Endothelial cell of umbilical vein (primary cell): Measurements from ENCODE around the gene NSG2.

Experiments
- CTCF ChIP-seq, 2 donors: IDR thresholded peaks; 1 replicate in 1 of 2; 2 replicates in 1 of 2; pipeline ENCODE4 v1.5.1; 2011; ENCODE audit warnings: low read length in 2 of 2, mild to moderate bottlenecking in 2 of 2, moderate library complexity in 2 of 2, control low read depth in 1 of 2, inconsistent platforms in 1 of 2, low read depth in 1 of 2; ENCODE audit not compliant: insufficient read depth in 1 of 2; ENCODE audit errors: extremely low read depth in 1 of 2
- MAX ChIP-seq: IDR thresholded peaks from 2 replicates; pipeline ENCODE4 v1.6.1; 2011; ENCODE audit not compliant: insufficient read depth, insufficient read length
- MYC ChIP-seq: IDR thresholded peaks from one replicate; pipeline ENCODE4 v1.6.1; 2011; ENCODE audit warnings: mild to moderate bottlenecking, low read depth, low read length
- POLR2AphosphoS5 ChIP-seq: IDR thresholded peaks from 2 replicates; pipeline ENCODE4 v1.6.1; 2012; ENCODE audit warnings: low read depth, mild to moderate bottlenecking, control low read depth, low read length, moderate library complexity; ENCODE audit not compliant: insufficient read depth

- TF ChIP-seq CTCF (IDR thresholded peaks at IDR 0.05; ENCODE audit: extremely low read depth in 1 of 2, insufficient read depth in 1 of 2, low read depth in 1 of 2, low read length in 2 of 2), result no peak
- no peak for TF ChIP-seq POLR2AphosphoS5
- TF ChIP-seq MYC, result no peak
- no peak for TF ChIP-seq MAX
Measured at GRCh38 chr5:173997331-173997730, 48.2 kb upstream of the NSG2 start.
